ENCODE measurements around the gene NUP62.

Gene NUP62

DNA sequence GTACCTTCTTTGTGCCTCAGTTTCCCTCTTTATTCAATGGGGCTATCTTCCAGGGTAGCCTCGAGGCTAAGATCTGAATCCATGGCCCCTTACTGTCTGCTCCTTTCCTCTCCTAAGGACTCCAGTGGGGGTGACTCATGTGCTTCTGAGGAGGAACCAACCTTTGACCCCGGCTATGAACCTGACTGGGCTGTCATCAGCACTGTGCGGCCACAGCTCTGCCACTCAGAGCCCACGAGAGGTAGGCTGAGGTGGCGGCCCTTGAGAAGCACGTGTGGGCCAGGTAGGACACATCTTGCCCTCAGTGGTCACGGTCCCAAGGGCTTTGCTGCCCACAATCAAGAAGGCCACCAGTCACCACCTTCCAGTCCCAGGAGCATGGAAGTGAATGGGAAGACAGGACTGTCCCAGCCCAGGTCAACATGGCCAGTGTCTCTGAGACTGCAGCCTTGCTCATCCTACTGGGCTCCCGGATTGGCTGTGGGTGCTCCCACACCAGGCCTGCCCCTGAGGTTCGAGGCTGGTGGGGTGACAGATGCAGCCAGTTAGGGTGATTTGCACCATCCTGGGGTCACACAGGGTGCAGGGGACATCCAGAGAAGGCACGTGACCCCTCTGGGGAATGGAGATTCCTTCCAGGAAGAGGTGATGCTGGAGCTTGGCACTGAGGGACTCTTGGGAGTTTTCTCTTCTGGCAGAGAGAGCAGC is 49.0 kb downstream of the NUP62 start:
- Mint-ChIP-seq H3K4me3 (peak overlapping the region; percentile 21), H3K36me3 (peaks cover 45% of the 10 kb centered on the region), H3K9me3 (no peaks in the 10 kb centered on the region), H3K4me1 (peaks cover 19% of the 10 kb centered on the region), H3K27ac (peak overlapping the region; percentile 33), H3K27me3 (no peaks in the 10 kb centered on the region)
- CTCF ChIA-PET, result no interaction called here
- no peak for DNase-seq

DNA sequence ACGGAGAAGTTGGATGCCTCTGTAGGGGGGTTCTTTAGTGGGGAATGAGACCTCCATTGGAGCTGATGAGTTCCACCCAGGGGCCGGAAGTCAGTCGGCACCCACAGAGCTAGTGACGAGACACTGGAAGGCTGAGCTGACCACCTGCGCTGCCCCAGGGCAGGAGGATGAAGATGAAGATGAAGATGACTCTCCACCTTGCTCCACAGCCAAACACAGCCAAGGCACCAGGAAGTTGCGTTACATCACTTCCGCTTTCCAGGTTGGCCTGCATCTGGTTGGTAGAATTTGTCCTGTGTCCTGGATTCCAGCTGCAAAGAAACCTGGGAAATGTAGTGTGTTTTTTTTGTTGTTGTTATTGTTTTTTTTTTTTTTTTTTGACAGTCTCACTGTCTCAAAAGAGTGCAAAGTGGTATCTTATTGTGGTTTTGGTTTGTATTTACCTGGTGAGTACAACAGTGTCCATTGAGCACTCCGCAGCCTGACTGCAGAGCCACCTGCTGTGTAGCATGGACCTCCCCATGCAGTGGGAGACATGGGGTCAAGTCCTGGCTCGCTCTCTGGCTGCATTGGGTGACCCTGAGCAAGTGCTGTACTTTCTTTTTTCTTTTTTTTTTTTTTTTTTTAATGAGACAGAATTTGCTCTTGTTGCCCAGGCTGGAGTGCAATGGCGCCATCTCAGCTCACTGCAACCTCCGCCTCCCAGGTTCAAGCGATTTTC is 49.9 kb downstream of the NUP62 start:
- peak overlapping the region; percentile 70 for H3K27ac Mint-ChIP-seq
- CTCF ChIA-PET, result no interaction called here
- H3K36me3 Mint-ChIP-seq, result peaks cover 41% of the 10 kb centered on the region
- peak; percentile 42 for DNase-seq
- H3K27me3 Mint-ChIP-seq, result no peaks in the 10 kb centered on the region
- no peak overlapping the region for H3K4me3 Mint-ChIP-seq
- H3K4me1 Mint-ChIP-seq, result peaks cover 26% of the 10 kb centered on the region
- no peaks in the 10 kb centered on the region for H3K9me3 Mint-ChIP-seq

- H3K4me1 Mint-ChIP-seq, result peaks cover 29% of the 10 kb centered on the region
- H3K4me3 Mint-ChIP-seq, result no peak overlapping the region
- H3K9me3 Mint-ChIP-seq, result no peaks in the 10 kb centered on the region
- DNase-seq, result no peak
- CTCF ChIA-PET, result no interaction called here
- H3K36me3 Mint-ChIP-seq, result peaks cover 38% of the 10 kb centered on the region
- no peaks in the 10 kb centered on the region for H3K27me3 Mint-ChIP-seq
- peak overlapping the region; percentile 70 for H3K27ac Mint-ChIP-seq
Observed at GRCh38 chr19:49878744-49879070, 50.6 kb downstream of the NUP62 start.

GRCh38 chr19:49877879-49878743 is 51.2 kb downstream of the NUP62 start:
- no peak overlapping the region for H3K27ac Mint-ChIP-seq
- H3K4me1 Mint-ChIP-seq, result peaks cover 29% of the 10 kb centered on the region
- no peaks in the 10 kb centered on the region for H3K9me3 Mint-ChIP-seq
- H3K36me3 Mint-ChIP-seq, result peaks cover 32% of the 10 kb centered on the region
- H3K27me3 Mint-ChIP-seq, result no peaks in the 10 kb centered on the region
- CTCF ChIA-PET, result no interaction called here
- no peak overlapping the region for H3K4me3 Mint-ChIP-seq
- peak; percentile 99 for DNase-seq

GRCh38 chr19:49877020-49877878 is 52.1 kb downstream of the NUP62 start, which contains the start of the genes AKT1S1 and TBC1D17:
Gene AKT1S1, minus strand, starts transcription at chr19:49877355. Its CDS starts 4,060 bp downstream, at chr19:49873295.
Gene TBC1D17, plus strand, starts transcription at chr19:49877702. Its CDS starts 22 bp downstream, at chr19:49877724.
- peaks cover 30% of the 10 kb centered on the region for H3K4me1 Mint-ChIP-seq
- H3K27ac Mint-ChIP-seq, result no peak within 1 kb of the TSS
- H3K36me3 Mint-ChIP-seq, result peaks cover 27% of the 10 kb centered on the region
- CTCF ChIA-PET, result interaction anchor here (0.8 kb wide), 1 partner anchor 160 kb away, joined by 4 read pairs; no protein-coding TSS in a partner anchor
- DNase-seq, result peak; percentile 99
- H3K9me3 Mint-ChIP-seq, result no peaks in the 10 kb centered on the region
- H3K27me3 Mint-ChIP-seq, result no peaks in the 10 kb centered on the region
- H3K4me3 Mint-ChIP-seq, result no peak within 1 kb of the TSS

DNA sequence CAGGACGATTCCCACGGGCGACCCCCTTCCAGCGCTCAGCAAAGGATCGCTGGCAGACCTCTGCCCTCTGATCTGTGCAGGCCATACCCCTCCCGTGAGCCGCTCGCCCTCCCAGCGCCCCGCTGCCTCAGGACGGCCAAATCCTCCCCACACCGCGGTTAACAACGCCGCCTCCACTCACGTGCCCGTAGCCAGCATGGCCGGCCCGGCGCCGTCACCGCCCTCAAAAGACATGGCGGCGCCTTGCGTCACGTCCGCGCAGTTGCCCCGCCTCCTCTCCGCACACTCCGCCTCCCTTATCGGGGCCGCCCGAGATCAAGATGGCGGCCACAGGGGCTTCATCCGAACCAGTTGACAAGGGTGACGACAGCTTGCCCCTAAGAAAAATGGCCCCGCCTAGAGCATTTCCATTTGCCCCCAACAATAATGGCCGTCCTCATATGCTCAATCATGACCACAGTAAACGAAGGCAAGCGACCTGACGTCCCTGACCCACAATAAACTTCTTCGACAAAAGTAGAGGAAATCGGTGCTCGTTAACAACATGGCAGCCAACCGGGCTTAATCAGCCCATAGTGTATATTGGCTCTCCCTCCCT is 52.8 kb downstream of the NUP62 start:
- H3K4me3 Mint-ChIP-seq, result no peak overlapping the region
- peaks cover 37% of the 10 kb centered on the region for H3K4me1 Mint-ChIP-seq
- H3K27ac Mint-ChIP-seq, result no peak overlapping the region
- peak; percentile 98 for DNase-seq
- H3K9me3 Mint-ChIP-seq, result no peaks in the 10 kb centered on the region
- H3K27me3 Mint-ChIP-seq, result no peaks in the 10 kb centered on the region
- CTCF ChIA-PET, result interaction anchor here (0.8 kb wide), 1 partner anchor 159 kb away, joined by 4 read pairs; no protein-coding TSS in a partner anchor
- peaks cover 25% of the 10 kb centered on the region for H3K36me3 Mint-ChIP-seq

- Mint-ChIP-seq H3K4me3 (no peak overlapping the region), H3K36me3 (peaks cover 23% of the 10 kb centered on the region), H3K27ac (no peak overlapping the region), H3K27me3 (no peaks in the 10 kb centered on the region), H3K9me3 (no peaks in the 10 kb centered on the region), H3K4me1 (peaks cover 37% of the 10 kb centered on the region)
- peak; percentile 78 for DNase-seq
- CTCF ChIA-PET, result no interaction called here
Observed at GRCh38 chr19:49875857-49876421, 53.4 kb downstream of the NUP62 start.

- Mint-ChIP-seq H3K27me3 (no peaks in the 10 kb centered on the region), H3K4me3 (no peak overlapping the region), H3K9me3 (no peaks in the 10 kb centered on the region), H3K4me1 (peaks cover 43% of the 10 kb centered on the region), H3K36me3 (peaks cover 23% of the 10 kb centered on the region), H3K27ac (no peak overlapping the region)
- DNase-seq, result no peak
- CTCF ChIA-PET, result no interaction called here
Observed at GRCh38 chr19:49875177-49875576, 54.1 kb downstream of the NUP62 start.

DNA sequence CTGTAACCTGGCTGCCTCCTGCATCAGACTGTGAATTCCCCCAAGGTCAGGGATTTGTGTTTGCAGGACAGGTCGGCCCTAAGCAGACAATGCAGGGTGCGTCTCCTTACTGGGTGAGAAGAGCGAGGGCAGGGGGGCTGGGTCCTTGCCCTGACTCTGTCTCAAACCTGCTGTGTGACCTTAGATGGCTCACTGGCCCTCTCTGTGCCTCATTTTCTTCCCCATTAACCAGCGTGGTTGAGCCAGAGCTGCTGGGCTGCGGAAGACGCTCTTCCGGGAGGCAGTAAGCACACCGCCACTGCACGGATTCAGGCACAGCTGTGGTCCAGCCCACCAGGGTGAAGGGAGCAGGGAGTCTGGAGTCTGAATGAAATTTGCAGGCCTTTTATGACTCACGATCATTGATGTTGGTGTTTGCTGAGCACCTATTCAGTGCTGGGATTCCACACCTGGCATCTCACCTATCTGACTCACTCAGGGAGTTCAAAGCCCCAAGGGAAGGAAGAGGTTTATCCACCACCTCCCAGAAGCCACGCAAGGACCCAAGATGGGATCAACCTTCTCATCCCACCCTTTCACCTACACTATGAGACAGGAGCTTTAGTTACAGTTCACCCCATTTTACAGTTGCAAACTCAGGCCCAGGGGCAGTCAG is 54.7 kb downstream of the NUP62 start:
- H3K9me3 Mint-ChIP-seq, result no peaks in the 10 kb centered on the region
- H3K27me3 Mint-ChIP-seq, result no peaks in the 10 kb centered on the region
- no peak for DNase-seq
- no peak overlapping the region for H3K4me3 Mint-ChIP-seq
- H3K4me1 Mint-ChIP-seq, result peaks cover 45% of the 10 kb centered on the region
- no peak overlapping the region for H3K27ac Mint-ChIP-seq
- CTCF ChIA-PET, result no interaction called here
- H3K36me3 Mint-ChIP-seq, result peaks cover 21% of the 10 kb centered on the region

- CTCF ChIA-PET, result no interaction called here
- Mint-ChIP-seq H3K4me3 (no peak overlapping the region), H3K4me1 (peaks cover 39% of the 10 kb centered on the region), H3K27ac (no peak overlapping the region), H3K27me3 (no peaks in the 10 kb centered on the region), H3K36me3 (peaks cover 14% of the 10 kb centered on the region), H3K9me3 (no peaks in the 10 kb centered on the region)
- DNase-seq, result no peak
Observed at GRCh38 chr19:49873834-49874233, 55.5 kb downstream of the NUP62 start.

DNA sequence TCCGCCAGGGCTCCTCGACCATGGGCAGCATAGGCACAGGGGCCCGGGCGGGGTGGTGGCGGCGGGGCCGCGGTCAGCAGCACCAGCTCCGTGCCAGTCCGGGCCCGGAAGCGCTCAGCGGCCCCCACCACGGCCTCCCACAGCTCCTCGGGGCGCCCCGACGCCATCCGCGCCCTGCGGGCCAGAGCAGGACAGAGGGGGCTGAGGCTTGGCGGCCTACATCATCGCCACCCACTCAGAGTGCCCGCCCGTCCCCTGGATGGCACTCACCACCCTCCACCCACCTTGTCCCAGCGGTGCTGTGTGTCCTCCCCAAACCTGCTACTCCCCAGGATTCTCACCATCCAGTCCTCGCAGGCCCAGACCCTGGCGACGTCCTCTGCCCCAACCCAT is 56.2 kb downstream of the NUP62 start:
- no peak for DNase-seq
- Mint-ChIP-seq H3K36me3 (peaks cover 11% of the 10 kb centered on the region), H3K9me3 (no peaks in the 10 kb centered on the region), H3K4me1 (peaks cover 33% of the 10 kb centered on the region), H3K27me3 (no peaks in the 10 kb centered on the region), H3K27ac (no peak overlapping the region), H3K4me3 (no peak overlapping the region)
- CTCF ChIA-PET, result no interaction called here

GRCh38 chr19:49872245-49873128 is 56.8 kb downstream of the NUP62 start:
- H3K4me3 Mint-ChIP-seq, result no peak overlapping the region
- CTCF ChIA-PET, result no interaction called here

More at GRCh38 chr19:49872245-49873128, 56.8 kb downstream of the NUP62 start:
- Mint-ChIP-seq H3K9me3 (no peaks in the 10 kb centered on the region), H3K4me1 (peaks cover 30% of the 10 kb centered on the region), H3K36me3 (peaks cover 8% of the 10 kb centered on the region), H3K27me3 (no peaks in the 10 kb centered on the region), H3K27ac (no peak overlapping the region)
- no peak for DNase-seq
